ENCODE results near the gene FOLR3.
"Not testable (repeated sequence)": the region's sequence is repeated elsewhere in the genome, so short reads cannot be mapped to it uniquely, and the experiment has no call there.

FOLR3 gene

GRCh38 chr11:72135473-72135872, at the start of gene FOLR3:
Gene FOLR3, plus strand, starts transcription at chr11:72135725. Its CDS starts 228 bp downstream, at chr11:72135953.
- not testable (repeated sequence) for DNase-seq (ENCODE audit: low spot score)

- no peak for DNase-seq (ENCODE audit: low spot score)
These were observed 47.3 kb upstream of the FOLR3 start for GRCh38 chr11:72088076-72088808.

GRCh38 chr11:72091292-72091691, 44.2 kb upstream of the FOLR3 start:
- DNase-seq (ENCODE audit: low spot score): peak; percentile 64

- DNase-seq (ENCODE audit: low spot score): no peak
These were observed 36.8 kb upstream of the FOLR3 start for GRCh38 chr11:72098741-72099140.

GRCh38 chr11:72100009-72100408, 35.5 kb upstream of the FOLR3 start:
- DNase-seq (ENCODE audit: low spot score): no peak

- DNase-seq (ENCODE audit: low spot score): no peak
These were observed 35.1 kb upstream of the FOLR3 start for GRCh38 chr11:72100462-72100861.

GRCh38 chr11:72102162-72102561, 33.4 kb upstream of the FOLR3 start:
- DNase-seq (ENCODE audit: low spot score): no peak

GRCh38 chr11:72102631-72102945, 32.9 kb upstream of the FOLR3 start:
- DNase-seq (ENCODE audit: low spot score): no peak

- DNase-seq (ENCODE audit: low spot score): peak; percentile 98
These were observed 32.4 kb upstream of the FOLR3 start, which contains the start of gene LAMTOR1 for GRCh38 chr11:72102946-72103753. Gene LAMTOR1, minus strand, starts transcription at chr11:72103297. Its CDS starts 73 bp downstream, at chr11:72103224.

- DNase-seq (ENCODE audit: low spot score): no peak
These were observed 31.8 kb upstream of the FOLR3 start for GRCh38 chr11:72103754-72104167.

- DNase-seq (ENCODE audit: low spot score): no peak
These were observed 29.6 kb upstream of the FOLR3 start, which contains the start of gene TOMT for GRCh38 chr11:72105888-72106287. Gene TOMT, plus strand, starts transcription at chr11:72105924. Its CDS starts 28 bp downstream, at chr11:72105952.

GRCh38 chr11:72111300-72112142, 24.0 kb upstream of the FOLR3 start:
- DNase-seq (ENCODE audit: low spot score): no peak

GRCh38 chr11:72112143-72112977, 23.2 kb upstream of the FOLR3 start, which contains the start of gene ANAPC15:
Gene ANAPC15, minus strand, starts transcription at chr11:72112695. Its CDS starts 1,419 bp downstream, at chr11:72111276.
- peak; percentile 99 for DNase-seq (ENCODE audit: low spot score)

- no peak for DNase-seq (ENCODE audit: low spot score)
These were observed 22.3 kb upstream of the FOLR3 start for GRCh38 chr11:72112978-72113808.

- no peak for DNase-seq (ENCODE audit: low spot score)
These were observed 21.0 kb upstream of the FOLR3 start for GRCh38 chr11:72114570-72114969.

GRCh38 chr11:72116019-72116755, 19.3 kb upstream of the FOLR3 start:
- no peak for DNase-seq (ENCODE audit: low spot score)

- DNase-seq (ENCODE audit: low spot score): no peak
These were observed 16.3 kb upstream of the FOLR3 start for GRCh38 chr11:72119198-72119597.

GRCh38 chr11:72120930-72121329, 14.6 kb upstream of the FOLR3 start:
- no peak for DNase-seq (ENCODE audit: low spot score)

- DNase-seq (ENCODE audit: low spot score): no peak
These were observed 12.9 kb upstream of the FOLR3 start for GRCh38 chr11:72122607-72123006.

Measured in putamen (tissue), 1 donor.